ENCODE data around the gene DNAAF5.

Gene DNAAF5

DNA sequence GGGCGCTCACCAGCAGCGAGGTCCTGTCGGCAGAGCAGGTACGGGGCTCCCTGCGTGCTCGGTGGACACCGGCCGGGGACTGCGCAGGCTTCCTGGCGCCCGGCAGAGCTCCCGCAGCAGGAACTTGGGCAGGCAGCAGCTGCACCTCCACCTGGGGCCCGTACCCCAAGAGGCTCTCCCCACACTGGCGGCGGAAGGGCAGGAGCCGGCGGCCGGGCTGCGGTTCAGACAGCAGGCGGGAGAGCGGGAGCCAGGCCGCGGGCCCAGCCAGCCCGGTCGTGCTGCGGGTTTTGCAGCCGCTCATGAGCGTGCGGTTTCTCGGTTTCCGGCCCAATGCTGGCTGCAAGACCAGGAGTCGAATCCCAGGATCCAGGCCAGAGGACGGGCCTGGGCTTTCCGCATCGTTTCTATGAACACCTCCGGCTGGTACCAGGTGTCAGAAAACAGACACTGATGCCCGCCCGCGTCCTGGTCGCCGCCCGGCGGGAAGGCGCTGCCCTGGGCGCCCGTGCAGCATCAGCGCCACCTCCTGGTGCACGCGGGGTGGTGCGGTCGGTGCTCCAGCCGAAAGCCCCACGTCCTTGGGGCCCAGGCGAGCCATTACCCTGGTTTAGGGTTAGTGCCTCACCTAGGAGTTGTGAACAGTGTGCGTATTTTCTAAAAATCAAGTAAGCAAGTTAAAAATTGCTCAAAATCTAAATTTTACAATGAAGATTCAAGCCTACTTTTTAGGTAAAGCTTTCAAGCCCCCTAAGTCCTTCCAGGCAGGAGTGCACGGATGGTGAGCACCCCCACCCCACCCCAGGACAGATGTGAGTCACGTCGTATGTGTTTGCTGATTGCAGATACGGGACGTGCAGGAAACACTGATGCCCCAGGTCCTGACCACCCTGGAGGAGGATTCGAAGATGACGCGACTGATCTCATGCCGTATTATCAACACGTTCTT, 47.9 kb downstream of the DNAAF5 start:
- TF ChIP-seq, protein P1, sequence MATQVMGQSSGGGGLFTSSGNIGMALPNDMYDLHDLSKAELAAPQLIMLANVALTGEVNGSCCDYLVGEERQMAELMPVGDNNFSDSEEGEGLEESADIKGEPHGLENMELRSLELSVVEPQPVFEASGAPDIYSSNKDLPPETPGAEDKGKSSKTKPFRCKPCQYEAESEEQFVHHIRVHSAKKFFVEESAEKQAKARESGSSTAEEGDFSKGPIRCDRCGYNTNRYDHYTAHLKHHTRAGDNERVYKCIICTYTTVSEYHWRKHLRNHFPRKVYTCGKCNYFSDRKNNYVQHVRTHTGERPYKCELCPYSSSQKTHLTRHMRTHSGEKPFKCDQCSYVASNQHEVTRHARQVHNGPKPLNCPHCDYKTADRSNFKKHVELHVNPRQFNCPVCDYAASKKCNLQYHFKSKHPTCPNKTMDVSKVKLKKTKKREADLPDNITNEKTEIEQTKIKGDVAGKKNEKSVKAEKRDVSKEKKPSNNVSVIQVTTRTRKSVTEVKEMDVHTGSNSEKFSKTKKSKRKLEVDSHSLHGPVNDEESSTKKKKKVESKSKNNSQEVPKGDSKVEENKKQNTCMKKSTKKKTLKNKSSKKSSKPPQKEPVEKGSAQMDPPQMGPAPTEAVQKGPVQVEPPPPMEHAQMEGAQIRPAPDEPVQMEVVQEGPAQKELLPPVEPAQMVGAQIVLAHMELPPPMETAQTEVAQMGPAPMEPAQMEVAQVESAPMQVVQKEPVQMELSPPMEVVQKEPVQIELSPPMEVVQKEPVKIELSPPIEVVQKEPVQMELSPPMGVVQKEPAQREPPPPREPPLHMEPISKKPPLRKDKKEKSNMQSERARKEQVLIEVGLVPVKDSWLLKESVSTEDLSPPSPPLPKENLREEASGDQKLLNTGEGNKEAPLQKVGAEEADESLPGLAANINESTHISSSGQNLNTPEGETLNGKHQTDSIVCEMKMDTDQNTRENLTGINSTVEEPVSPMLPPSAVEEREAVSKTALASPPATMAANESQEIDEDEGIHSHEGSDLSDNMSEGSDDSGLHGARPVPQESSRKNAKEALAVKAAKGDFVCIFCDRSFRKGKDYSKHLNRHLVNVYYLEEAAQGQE (IDR thresholded peaks at IDR 0.05; ENCODE audit: low read depth) = no peak
- TF ChIP-seq ZBTB7A (IDR thresholded peaks at IDR 0.05; ENCODE audit: low read depth) (no peak), RAD21 (IDR thresholded peaks at IDR 0.05; ENCODE audit: low read depth) (peak; percentile 55), CREB1 (IDR thresholded peaks at IDR 0.05; ENCODE audit: low read depth) (no peak), EGR1 (IDR thresholded peaks at IDR 0.05) (no peak), USF1 (IDR thresholded peaks at IDR 0.05) (no peak), NFIC (IDR thresholded peaks at IDR 0.05) (no peak), FOXM1 (IDR thresholded peaks at IDR 0.05; ENCODE audit: borderline replicate concordance, low read depth) (no peak)

DNA sequence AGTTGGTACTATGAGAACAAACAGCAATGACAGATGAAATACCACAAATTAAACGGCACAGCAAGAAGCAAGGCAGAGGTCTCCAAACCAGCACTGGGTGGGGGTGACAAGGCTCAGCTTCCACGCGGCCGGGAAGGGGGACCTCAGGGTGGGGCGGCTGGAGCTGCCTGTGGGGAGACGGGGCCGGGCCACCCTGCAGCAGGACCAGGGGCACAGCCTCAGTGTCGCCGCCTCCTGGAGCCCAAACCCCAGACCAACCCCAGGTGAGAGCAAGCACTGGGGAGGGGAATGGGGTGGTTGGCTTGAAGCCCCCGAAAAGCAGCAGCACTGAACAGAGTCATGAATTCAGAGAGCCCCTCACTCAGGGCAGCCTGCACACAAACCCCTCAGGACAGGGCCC, 49.9 kb downstream of the DNAAF5 start:
- TF ChIP-seq USF1 (IDR thresholded peaks at IDR 0.05) (no peak), TCF12 (IDR thresholded peaks at IDR 0.05; ENCODE audit: low read depth) (no peak), RAD21 (IDR thresholded peaks at IDR 0.05; ENCODE audit: low read depth) (no peak), CEBPB (IDR thresholded peaks at IDR 0.05) (no peak), ZBTB7A (IDR thresholded peaks at IDR 0.05; ENCODE audit: low read depth) (no peak), TAF1 (IDR thresholded peaks at IDR 0.05; ENCODE audit: low read depth) (no peak), CREB1 (IDR thresholded peaks at IDR 0.05; ENCODE audit: low read depth) (no peak), YY1 (IDR thresholded peaks at IDR 0.05; ENCODE audit: low read depth) (no peak), EP300 (IDR thresholded peaks at IDR 0.05; ENCODE audit: borderline replicate concordance) (no peak), FOXM1 (IDR thresholded peaks at IDR 0.05; ENCODE audit: borderline replicate concordance, low read depth) (no peak), EGR1 (IDR thresholded peaks at IDR 0.05) (no peak), TEAD4 (IDR thresholded peaks at IDR 0.05) (no peak), NFIC (IDR thresholded peaks at IDR 0.05) (no peak), MAX (IDR thresholded peaks at IDR 0.05) (no peak)
- TF ChIP-seq, protein P1 (IDR thresholded peaks at IDR 0.05; ENCODE audit: low read depth) = no peak

DNA sequence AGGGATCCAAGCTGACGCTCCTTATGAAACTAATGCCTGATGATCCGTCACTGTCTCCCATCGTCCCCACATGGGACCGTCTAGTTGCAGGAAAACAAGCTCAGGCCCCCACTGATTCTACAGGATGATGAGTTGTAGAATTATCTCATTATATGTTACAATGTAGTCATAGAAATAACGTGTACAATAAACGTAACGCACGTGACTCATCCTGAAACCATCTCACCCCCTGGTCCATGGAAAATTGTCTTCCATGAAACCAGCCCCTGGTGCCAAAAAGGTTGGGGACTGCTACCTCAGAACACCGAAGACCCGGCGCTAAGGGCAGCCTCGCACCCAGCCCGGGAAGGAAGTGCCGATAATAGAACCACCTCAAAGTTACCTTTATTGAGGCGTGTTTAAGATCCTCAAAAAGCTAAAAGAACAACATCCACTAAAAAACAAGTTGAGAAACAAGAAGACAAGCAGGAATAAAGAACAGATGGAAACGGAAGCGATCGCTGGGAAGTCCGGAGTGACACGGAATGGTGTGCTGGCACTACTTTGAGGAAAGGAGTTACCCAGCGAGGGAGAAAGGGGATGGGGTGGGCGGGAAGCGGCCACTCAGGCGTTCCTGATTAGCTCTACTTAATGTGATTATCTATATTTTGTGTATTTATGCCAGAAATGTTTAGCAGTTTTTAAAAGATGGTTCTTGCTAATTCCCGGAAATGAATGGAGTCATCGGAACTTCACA, 50.7 kb downstream of the DNAAF5 start:
- TF ChIP-seq, protein P1 (IDR thresholded peaks at IDR 0.05; ENCODE audit: low read depth) = no peak

GRCh38 chr7:777728-778078, 51.2 kb downstream of the DNAAF5 start:
- no peak for TF ChIP-seq NFIC (IDR thresholded peaks at IDR 0.05)
- TF ChIP-seq RAD21 (IDR thresholded peaks at IDR 0.05; ENCODE audit: low read depth) = no peak
- TF ChIP-seq, protein P1 (IDR thresholded peaks at IDR 0.05; ENCODE audit: low read depth) = no peak
- no peak for TF ChIP-seq USF1 (IDR thresholded peaks at IDR 0.05)
- no peak for TF ChIP-seq EGR1 (IDR thresholded peaks at IDR 0.05)
- no peak for TF ChIP-seq CREB1 (IDR thresholded peaks at IDR 0.05; ENCODE audit: low read depth)
- TF ChIP-seq EP300 (IDR thresholded peaks at IDR 0.05; ENCODE audit: borderline replicate concordance) = no peak
- no peak for TF ChIP-seq CEBPB (IDR thresholded peaks at IDR 0.05)
- TF ChIP-seq TCF12 (IDR thresholded peaks at IDR 0.05; ENCODE audit: low read depth) = no peak
- TF ChIP-seq TEAD4 (IDR thresholded peaks at IDR 0.05) = no peak
